ENCODE data around the gene KCNJ1. TPM values are rescaled to one million over a fixed set of nuclear protein-coding genes. Genes with fewer than 3 reads are reported as not detected.

KCNJ1 gene
- total and polyA plus RNA-seq, 2 of the 8 experiments (the other 6 are each of a cell fraction or from before 2014, with no cell fraction given), result 0.17 to 0.23 TPM

DNA sequence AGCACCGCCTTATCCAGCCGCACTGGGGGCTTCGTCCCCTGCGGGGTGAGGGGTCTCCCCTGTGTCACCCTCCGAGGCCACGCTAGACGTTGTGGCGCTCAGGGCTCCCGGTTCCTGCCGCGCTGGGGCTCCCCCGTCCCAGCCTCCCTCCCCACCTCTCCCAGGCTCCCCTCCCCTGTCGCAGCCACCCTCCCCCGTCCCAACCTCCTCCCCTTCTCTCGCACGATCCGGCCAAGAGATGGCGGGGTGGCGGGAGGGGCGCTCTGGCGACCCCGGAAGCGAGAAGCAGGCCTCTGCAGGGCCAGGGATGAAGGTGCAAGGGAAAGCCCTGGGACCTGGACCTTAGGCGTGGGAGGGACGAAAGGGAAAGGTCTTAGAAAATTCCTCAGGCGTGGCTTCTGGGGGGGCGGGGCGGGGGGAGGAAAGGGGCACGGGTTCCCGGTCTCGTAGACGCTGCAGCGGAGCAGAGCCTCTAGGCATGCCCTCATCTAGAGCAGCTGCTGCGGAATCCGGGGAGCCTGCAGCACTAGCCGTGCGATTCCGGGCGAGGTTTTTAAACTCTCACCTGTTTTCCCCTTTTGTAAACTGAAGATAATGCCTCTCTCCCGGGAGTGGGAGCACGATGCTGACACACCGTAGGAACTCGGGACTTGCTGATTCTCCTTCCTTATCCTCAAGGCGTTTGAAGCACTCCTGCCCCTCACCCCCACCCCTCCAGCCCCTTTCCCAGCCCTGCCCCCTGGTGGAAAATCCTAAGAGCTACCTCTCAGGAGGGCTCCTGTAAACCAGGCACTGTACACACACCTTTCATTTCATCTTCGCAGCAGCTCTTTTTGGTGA lies 38.5 kb upstream of the KCNJ1 start (continued):
- no peak for TF ChIP-seq TCF12 (IDR thresholded peaks at IDR 0.05; ENCODE audit: low read depth, low read length)
- no peak for TF ChIP-seq SIRT6 (IDR thresholded peaks at IDR 0.05; ENCODE audit: low read length)
- no peak for TF ChIP-seq CEBPB (IDR thresholded peaks at IDR 0.05; ENCODE audit: low read depth, low read length)
- TF ChIP-seq POU5F1 (IDR thresholded peaks at IDR 0.05; ENCODE audit: low read depth, low read length), result no peak
- no peak for TF ChIP-seq CHD1 (IDR thresholded peaks at IDR 0.05; ENCODE audit: low read depth, low read length)
- TF ChIP-seq TAF7 (optimal IDR thresholded peaks at IDR 0.05; ENCODE audit: borderline replicate concordance, low read depth, low read length), result no peak
- TF ChIP-seq CTBP2 (IDR thresholded peaks at IDR 0.05; ENCODE audit: borderline replicate concordance, insufficient read depth, insufficient read length, low read length), result peak; percentile 72
- TF ChIP-seq RFX5 (IDR thresholded peaks at IDR 0.05; ENCODE audit: borderline replicate concordance, low read depth, low read length), result no peak
- TF ChIP-seq, protein P1, sequence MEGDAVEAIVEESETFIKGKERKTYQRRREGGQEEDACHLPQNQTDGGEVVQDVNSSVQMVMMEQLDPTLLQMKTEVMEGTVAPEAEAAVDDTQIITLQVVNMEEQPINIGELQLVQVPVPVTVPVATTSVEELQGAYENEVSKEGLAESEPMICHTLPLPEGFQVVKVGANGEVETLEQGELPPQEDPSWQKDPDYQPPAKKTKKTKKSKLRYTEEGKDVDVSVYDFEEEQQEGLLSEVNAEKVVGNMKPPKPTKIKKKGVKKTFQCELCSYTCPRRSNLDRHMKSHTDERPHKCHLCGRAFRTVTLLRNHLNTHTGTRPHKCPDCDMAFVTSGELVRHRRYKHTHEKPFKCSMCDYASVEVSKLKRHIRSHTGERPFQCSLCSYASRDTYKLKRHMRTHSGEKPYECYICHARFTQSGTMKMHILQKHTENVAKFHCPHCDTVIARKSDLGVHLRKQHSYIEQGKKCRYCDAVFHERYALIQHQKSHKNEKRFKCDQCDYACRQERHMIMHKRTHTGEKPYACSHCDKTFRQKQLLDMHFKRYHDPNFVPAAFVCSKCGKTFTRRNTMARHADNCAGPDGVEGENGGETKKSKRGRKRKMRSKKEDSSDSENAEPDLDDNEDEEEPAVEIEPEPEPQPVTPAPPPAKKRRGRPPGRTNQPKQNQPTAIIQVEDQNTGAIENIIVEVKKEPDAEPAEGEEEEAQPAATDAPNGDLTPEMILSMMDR (IDR thresholded peaks at IDR 0.05; ENCODE audit: control extremely low read depth in 1 of 3, insufficient read depth in 1 of 3, low read depth in 1 of 3, low read length in 3 of 3), result peak; percentile 44 to 58 (median 48)
- TF ChIP-seq TEAD4 (IDR thresholded peaks at IDR 0.05; ENCODE audit: low read depth, low read length), result no peak
- peak; percentile 30 for TF ChIP-seq ASH2L (IDR thresholded peaks at IDR 0.05; ENCODE audit: low read length)
- TF ChIP-seq RBBP5 (IDR thresholded peaks at IDR 0.05; ENCODE audit: borderline replicate concordance, low read depth, low read length), result 0 out of 2 replicates have a peak, but pooled peaks have one; percentile 35
- no peak for TF ChIP-seq CREB1 (IDR thresholded peaks at IDR 0.05)
- TF ChIP-seq TAF1 (IDR thresholded peaks at IDR 0.05; ENCODE audit: low read depth, low read length), result no peak

All from H1 (cell line).